GM23338 (cell line): ENCODE measurements around the gene CDH4. TPM values are rescaled to one million over a fixed set of nuclear protein-coding genes. Genes with fewer than 3 reads are reported as not detected.

Experiments used
- ATAC-seq: fragments of 200-7000 bp; cut with Tn5 transposase; 3 replicates; pipeline ENCODE4 v1.9.1; 2020
- DNase-seq: peaks from one replicate; pipeline ENCODE4 v3.0.0-alpha.2; 2015; ENCODE audit warnings: low spot score
- H2AFZ ChIP-seq: fragments of 200-600 bp; sonication (generic); 2 replicates; pipeline ENCODE4 v1.8.0; 2016; ENCODE audit warnings: antibody characterized with exemption, mild to moderate bottlenecking, moderate library complexity
- H3F3A ChIP-seq: fragments of 200-600 bp; sonication (generic); replicated peaks from 2 replicates; pipeline ENCODE4 v1.8.0; 2017; ENCODE audit warnings: antibody characterized with exemption, mixed run types, low read depth
- H3K27ac ChIP-seq: fragments of 200-600 bp; sonication (generic); 2 replicates; pipeline ENCODE4 v1.6.1; 2016; ENCODE audit warnings: low read depth
- H3K27me3 ChIP-seq: fragments of 200-600 bp; sonication (generic); 2 replicates; pipeline ENCODE4 v1.8.0; 2016; ENCODE audit warnings: mild to moderate bottlenecking, mixed run types, moderate library complexity; ENCODE audit not compliant: insufficient read depth
- H3K36me3 ChIP-seq: fragments of 200-600 bp; sonication (generic); 2 replicates; pipeline ENCODE4 v1.8.0; 2016; ENCODE audit warnings: mild to moderate bottlenecking; ENCODE audit not compliant: insufficient read depth
- H3K4me1 ChIP-seq: fragments of 200-600 bp; sonication (generic); 2 replicates; pipeline ENCODE4 v1.8.0; 2016; ENCODE audit warnings: mild to moderate bottlenecking, moderate library complexity; ENCODE audit not compliant: insufficient read depth
- H3K4me2 ChIP-seq: fragments of 200-600 bp; sonication (generic); 2 replicates; pipeline ENCODE4 v1.7.1; 2017; ENCODE audit warnings: mixed run types
- H3K4me3 ChIP-seq: fragments of 200-600 bp; sonication (generic); 2 replicates; pipeline ENCODE4 v1.6.1; 2016; ENCODE audit warnings: mixed run types
- H3K79me2 ChIP-seq: fragments of 200-600 bp; sonication (generic); replicated peaks from 2 replicates; pipeline ENCODE4 v1.8.0; 2017; ENCODE audit warnings: mild to moderate bottlenecking; ENCODE audit not compliant: insufficient read depth
- H3K9me2 ChIP-seq: fragments of 200-600 bp; sonication (generic); 2 replicates; pipeline ENCODE4 v1.8.0; 2017; ENCODE audit not compliant: insufficient read depth
- H4K20me1 ChIP-seq: fragments of 200-600 bp; sonication (generic); replicated peaks from 2 replicates; pipeline ENCODE4 v1.8.0; 2017; ENCODE audit warnings: mild to moderate bottlenecking; ENCODE audit not compliant: insufficient read depth
- H3K27ac Mint-ChIP-seq: 2 replicates; pipeline ENCODE4 v1.8.0; 2020; ENCODE audit warnings: inconsistent platforms, mild to moderate bottlenecking, moderate library complexity, mixed read lengths
- H3K27me3 Mint-ChIP-seq: 3 replicates; pipeline ENCODE4 v1.8.0; 2022; ENCODE audit warnings: low read depth, mild to moderate bottlenecking, moderate library complexity, mixed read lengths, inconsistent platforms; ENCODE audit not compliant: insufficient read depth, poor library complexity
- H3K36me3 Mint-ChIP-seq: 3 replicates; pipeline ENCODE4 v1.8.0; 2021; ENCODE audit warnings: low read depth, mild to moderate bottlenecking, inconsistent platforms, moderate library complexity, mixed read lengths
- H3K4me1 Mint-ChIP-seq: 3 replicates; pipeline ENCODE4 v1.8.0; 2020; ENCODE audit warnings: mild to moderate bottlenecking, inconsistent platforms, mixed read lengths
- H3K4me3 Mint-ChIP-seq: 3 replicates; pipeline ENCODE4 v1.8.0; 2021; ENCODE audit warnings: moderate library complexity, mild to moderate bottlenecking, inconsistent platforms, mixed read lengths
- H3K9me3 Mint-ChIP-seq: 3 replicates; pipeline ENCODE4 v1.8.0; 2020; ENCODE audit warnings: moderate library complexity, mild to moderate bottlenecking, inconsistent platforms, mixed read lengths
- CREB1 ChIP-seq: fragments of 250-450 bp; sonication (Bioruptor Pico); IDR thresholded peaks from 2 replicates; pipeline ENCODE4 v1.5.0; 2020; ENCODE audit warnings: low read depth, mild to moderate bottlenecking, moderate library complexity
- EZH2 ChIP-seq: fragments of 200-600 bp; sonication (generic); IDR thresholded peaks from one replicate; pipeline ENCODE4 v1.8.0; 2017; ENCODE audit warnings: antibody characterized with exemption, mild to moderate bottlenecking, low read depth; ENCODE audit not compliant: unreplicated experiment
- EZH2phosphoT487 ChIP-seq: fragments of 200-600 bp; sonication (generic); IDR thresholded peaks from one replicate; pipeline ENCODE4 v1.8.1; 2018; ENCODE audit warnings: antibody characterized with exemption; ENCODE audit not compliant: unreplicated experiment
- JUNB ChIP-seq: IDR thresholded peaks from one replicate; pipeline ENCODE4 v1.6.1; 2016; ENCODE audit warnings: antibody characterized with exemption; ENCODE audit not compliant: unreplicated experiment
- NANOG ChIP-seq: IDR thresholded peaks from 2 replicates; pipeline ENCODE4 v1.6.1; 2016; ENCODE audit warnings: antibody characterized with exemption, borderline replicate concordance
- POLR2AphosphoS5 ChIP-seq: IDR thresholded peaks from 2 replicates; pipeline ENCODE4 v1.6.1; 2016; ENCODE audit warnings: antibody characterized with exemption, low read depth
- STAT1 ChIP-seq: IDR thresholded peaks from one replicate; pipeline ENCODE4 v1.6.1; 2016; ENCODE audit warnings: antibody characterized with exemption; ENCODE audit not compliant: unreplicated experiment
- ZNF114 ChIP-seq: fragments of 250-450 bp; sonication (Bioruptor Pico); IDR thresholded peaks from 2 replicates; pipeline ENCODE4 v1.5.0; 2020; ENCODE audit warnings: mild to moderate bottlenecking, moderate library complexity
- ZNF331 ChIP-seq: fragments of 250-450 bp; sonication (Bioruptor Pico); IDR thresholded peaks from 2 replicates; pipeline ENCODE4 v1.5.0; 2020; ENCODE audit warnings: low read depth, mild to moderate bottlenecking, moderate library complexity
- polyA plus RNA-seq: library from polyadenylated mRNA; unstranded; fragments of >200 nt; fragmentation: Nextera tagmentation; extraction: Ambion mirVana; gene quantifications from 2 replicates; pipeline ENCODE4 v1.2.1, GENCODE V29; 2016
- total RNA-seq: library from RNA; depleted of rRNA; stranded (reverse); fragments of >200 nt; shearing (Covaris generic); gene quantifications from 2 replicates; pipeline ENCODE4 v1.2.3, GENCODE V29; 2014
- TF ChIP-seq, protein P1 (sequence below): IDR thresholded peaks from one replicate; pipeline ENCODE4 v1.6.1; 2018; ENCODE audit warnings: antibody characterized with exemption; ENCODE audit not compliant: unreplicated experiment
- TF ChIP-seq, protein P2 (sequence below): fragments of 250-450 bp; sonication (Bioruptor Pico); IDR thresholded peaks from 2 replicates; pipeline ENCODE4 v1.5.0; 2020; ENCODE audit warnings: mild to moderate bottlenecking, moderate library complexity
- TF ChIP-seq, protein P3 (sequence below): IDR thresholded peaks from 2 replicates; pipeline ENCODE4 v1.6.1; 2016; ENCODE audit warnings: antibody characterized with exemption
- TF ChIP-seq, protein P4 (sequence below), 2 experiments: fragments of 200-600 bp in 1 of 2; sonication (generic) in 1 of 2; conservative IDR thresholded peaks; 2 replicates each; pipeline versions ENCODE4 v1.5.1 to v1.6.1; 2016 to 2017; ENCODE audit warnings: antibody characterized with exemption in 2 of 2, low read depth in 2 of 2, mild to moderate bottlenecking in 2 of 2, moderate library complexity in 1 of 2

The CDH4 gene
- total and polyA plus RNA-seq, 2 experiments from 2014 or later: 1.2 to 4.2 TPM

- Mint-ChIP-seq H3K27me3 (peaks cover 18% of the 10 kb centered on the region), H3K27ac (no peak overlapping the region), H3K9me3 (no peaks in the 10 kb centered on the region; the same call in 2 of the 3 replicates), H3K4me3 (no peak overlapping the region), H3K36me3 (peaks cover 2% of the 10 kb centered on the region; the same call in 1 of the 3 replicates), H3K4me1 (peaks cover 32% of the 10 kb centered on the region)
- no peaks in the 10 kb centered on the region; the same call in 1 of the 2 replicates for H4K20me1 ChIP-seq
- ATAC-seq (no peak), DNase-seq (no peak)
- no peak overlapping the region for H2AFZ ChIP-seq
- TF ChIP-seq POLR2AphosphoS5 (no peak), EZH2 (no peak), NANOG (no peak), ZNF114 (no peak), STAT1 (no peak), JUNB (no peak), EZH2phosphoT487 (no peak), CREB1 (CRISPR knock-in tag) (no peak), ZNF331 (CRISPR knock-in tag) (no peak)
- TF ChIP-seq, protein P1, sequence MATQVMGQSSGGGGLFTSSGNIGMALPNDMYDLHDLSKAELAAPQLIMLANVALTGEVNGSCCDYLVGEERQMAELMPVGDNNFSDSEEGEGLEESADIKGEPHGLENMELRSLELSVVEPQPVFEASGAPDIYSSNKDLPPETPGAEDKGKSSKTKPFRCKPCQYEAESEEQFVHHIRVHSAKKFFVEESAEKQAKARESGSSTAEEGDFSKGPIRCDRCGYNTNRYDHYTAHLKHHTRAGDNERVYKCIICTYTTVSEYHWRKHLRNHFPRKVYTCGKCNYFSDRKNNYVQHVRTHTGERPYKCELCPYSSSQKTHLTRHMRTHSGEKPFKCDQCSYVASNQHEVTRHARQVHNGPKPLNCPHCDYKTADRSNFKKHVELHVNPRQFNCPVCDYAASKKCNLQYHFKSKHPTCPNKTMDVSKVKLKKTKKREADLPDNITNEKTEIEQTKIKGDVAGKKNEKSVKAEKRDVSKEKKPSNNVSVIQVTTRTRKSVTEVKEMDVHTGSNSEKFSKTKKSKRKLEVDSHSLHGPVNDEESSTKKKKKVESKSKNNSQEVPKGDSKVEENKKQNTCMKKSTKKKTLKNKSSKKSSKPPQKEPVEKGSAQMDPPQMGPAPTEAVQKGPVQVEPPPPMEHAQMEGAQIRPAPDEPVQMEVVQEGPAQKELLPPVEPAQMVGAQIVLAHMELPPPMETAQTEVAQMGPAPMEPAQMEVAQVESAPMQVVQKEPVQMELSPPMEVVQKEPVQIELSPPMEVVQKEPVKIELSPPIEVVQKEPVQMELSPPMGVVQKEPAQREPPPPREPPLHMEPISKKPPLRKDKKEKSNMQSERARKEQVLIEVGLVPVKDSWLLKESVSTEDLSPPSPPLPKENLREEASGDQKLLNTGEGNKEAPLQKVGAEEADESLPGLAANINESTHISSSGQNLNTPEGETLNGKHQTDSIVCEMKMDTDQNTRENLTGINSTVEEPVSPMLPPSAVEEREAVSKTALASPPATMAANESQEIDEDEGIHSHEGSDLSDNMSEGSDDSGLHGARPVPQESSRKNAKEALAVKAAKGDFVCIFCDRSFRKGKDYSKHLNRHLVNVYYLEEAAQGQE: no peak
- TF ChIP-seq, protein P2, sequence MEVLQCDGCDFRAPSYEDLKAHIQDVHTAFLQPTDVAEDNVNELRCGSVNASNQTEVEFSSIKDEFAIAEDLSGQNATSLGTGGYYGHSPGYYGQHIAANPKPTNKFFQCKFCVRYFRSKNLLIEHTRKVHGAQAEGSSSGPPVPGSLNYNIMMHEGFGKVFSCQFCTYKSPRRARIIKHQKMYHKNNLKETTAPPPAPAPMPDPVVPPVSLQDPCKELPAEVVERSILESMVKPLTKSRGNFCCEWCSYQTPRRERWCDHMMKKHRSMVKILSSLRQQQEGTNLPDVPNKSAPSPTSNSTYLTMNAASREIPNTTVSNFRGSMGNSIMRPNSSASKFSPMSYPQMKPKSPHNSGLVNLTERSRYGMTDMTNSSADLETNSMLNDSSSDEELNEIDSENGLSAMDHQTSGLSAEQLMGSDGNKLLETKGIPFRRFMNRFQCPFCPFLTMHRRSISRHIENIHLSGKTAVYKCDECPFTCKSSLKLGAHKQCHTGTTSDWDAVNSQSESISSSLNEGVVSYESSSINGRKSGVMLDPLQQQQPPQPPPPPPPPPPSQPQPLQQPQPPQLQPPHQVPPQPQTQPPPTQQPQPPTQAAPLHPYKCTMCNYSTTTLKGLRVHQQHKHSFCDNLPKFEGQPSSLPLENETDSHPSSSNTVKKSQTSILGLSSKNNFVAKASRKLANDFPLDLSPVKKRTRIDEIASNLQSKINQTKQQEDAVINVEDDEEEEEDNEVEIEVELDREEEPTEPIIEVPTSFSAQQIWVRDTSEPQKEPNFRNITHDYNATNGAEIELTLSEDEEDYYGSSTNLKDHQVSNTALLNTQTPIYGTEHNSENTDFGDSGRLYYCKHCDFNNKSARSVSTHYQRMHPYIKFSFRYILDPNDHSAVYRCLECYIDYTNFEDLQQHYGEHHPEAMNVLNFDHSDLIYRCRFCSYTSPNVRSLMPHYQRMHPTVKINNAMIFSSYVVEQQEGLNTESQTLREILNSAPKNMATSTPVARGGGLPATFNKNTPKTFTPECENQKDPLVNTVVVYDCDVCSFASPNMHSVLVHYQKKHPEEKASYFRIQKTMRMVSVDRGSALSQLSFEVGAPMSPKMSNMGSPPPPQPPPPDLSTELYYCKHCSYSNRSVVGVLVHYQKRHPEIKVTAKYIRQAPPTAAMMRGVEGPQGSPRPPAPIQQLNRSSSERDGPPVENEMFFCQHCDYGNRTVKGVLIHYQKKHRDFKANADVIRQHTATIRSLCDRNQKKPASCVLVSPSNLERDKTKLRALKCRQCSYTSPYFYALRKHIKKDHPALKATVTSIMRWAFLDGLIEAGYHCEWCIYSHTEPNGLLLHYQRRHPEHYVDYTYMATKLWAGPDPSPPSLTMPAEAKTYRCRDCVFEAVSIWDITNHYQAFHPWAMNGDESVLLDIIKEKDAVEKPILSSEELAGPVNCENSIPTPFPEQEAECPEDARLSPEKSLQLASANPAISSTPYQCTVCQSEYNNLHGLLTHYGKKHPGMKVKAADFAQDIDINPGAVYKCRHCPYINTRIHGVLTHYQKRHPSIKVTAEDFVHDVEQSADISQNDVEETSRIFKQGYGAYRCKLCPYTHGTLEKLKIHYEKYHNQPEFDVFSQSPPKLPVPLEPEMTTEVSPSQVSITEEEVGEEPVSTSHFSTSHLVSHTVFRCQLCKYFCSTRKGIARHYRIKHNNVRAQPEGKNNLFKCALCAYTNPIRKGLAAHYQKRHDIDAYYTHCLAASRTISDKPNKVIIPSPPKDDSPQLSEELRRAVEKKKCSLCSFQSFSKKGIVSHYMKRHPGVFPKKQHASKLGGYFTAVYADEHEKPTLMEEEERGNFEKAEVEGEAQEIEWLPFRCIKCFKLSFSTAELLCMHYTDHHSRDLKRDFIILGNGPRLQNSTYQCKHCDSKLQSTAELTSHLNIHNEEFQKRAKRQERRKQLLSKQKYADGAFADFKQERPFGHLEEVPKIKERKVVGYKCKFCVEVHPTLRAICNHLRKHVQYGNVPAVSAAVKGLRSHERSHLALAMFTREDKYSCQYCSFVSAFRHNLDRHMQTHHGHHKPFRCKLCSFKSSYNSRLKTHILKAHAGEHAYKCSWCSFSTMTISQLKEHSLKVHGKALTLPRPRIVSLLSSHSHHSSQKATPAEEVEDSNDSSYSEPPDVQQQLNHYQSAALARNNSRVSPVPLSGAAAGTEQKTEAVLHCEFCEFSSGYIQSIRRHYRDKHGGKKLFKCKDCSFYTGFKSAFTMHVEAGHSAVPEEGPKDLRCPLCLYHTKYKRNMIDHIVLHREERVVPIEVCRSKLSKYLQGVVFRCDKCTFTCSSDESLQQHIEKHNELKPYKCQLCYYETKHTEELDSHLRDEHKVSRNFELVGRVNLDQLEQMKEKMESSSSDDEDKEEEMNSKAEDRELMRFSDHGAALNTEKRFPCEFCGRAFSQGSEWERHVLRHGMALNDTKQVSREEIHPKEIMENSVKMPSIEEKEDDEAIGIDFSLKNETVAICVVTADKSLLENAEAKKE (CRISPR knock-in tag): no peak
- TF ChIP-seq, protein P3, sequence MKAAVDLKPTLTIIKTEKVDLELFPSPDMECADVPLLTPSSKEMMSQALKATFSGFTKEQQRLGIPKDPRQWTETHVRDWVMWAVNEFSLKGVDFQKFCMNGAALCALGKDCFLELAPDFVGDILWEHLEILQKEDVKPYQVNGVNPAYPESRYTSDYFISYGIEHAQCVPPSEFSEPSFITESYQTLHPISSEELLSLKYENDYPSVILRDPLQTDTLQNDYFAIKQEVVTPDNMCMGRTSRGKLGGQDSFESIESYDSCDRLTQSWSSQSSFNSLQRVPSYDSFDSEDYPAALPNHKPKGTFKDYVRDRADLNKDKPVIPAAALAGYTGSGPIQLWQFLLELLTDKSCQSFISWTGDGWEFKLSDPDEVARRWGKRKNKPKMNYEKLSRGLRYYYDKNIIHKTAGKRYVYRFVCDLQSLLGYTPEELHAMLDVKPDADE: no peak
- TF ChIP-seq, protein P4, sequence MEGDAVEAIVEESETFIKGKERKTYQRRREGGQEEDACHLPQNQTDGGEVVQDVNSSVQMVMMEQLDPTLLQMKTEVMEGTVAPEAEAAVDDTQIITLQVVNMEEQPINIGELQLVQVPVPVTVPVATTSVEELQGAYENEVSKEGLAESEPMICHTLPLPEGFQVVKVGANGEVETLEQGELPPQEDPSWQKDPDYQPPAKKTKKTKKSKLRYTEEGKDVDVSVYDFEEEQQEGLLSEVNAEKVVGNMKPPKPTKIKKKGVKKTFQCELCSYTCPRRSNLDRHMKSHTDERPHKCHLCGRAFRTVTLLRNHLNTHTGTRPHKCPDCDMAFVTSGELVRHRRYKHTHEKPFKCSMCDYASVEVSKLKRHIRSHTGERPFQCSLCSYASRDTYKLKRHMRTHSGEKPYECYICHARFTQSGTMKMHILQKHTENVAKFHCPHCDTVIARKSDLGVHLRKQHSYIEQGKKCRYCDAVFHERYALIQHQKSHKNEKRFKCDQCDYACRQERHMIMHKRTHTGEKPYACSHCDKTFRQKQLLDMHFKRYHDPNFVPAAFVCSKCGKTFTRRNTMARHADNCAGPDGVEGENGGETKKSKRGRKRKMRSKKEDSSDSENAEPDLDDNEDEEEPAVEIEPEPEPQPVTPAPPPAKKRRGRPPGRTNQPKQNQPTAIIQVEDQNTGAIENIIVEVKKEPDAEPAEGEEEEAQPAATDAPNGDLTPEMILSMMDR (conservative IDR thresholded peaks at IDR 0.05; ENCODE audit: low read depth in 2 of 2): no peak
- no peaks in the 10 kb centered on the region for H3K9me2 ChIP-seq
- H3K79me2 ChIP-seq: no peaks in the 10 kb centered on the region
- H3K4me1 ChIP-seq: peaks cover 10% of the 10 kb centered on the region; the same call in 1 of the 2 replicates
- no peak overlapping the region for H3K4me3 ChIP-seq
- H3K27me3 ChIP-seq: no peaks in the 10 kb centered on the region
- H3K27ac ChIP-seq: no peak overlapping the region
- no peaks in the 10 kb centered on the region for H3K36me3 ChIP-seq
- H3F3A ChIP-seq: no peaks in the 10 kb centered on the region
- no peak overlapping the region for H3K4me2 ChIP-seq
Observed at GRCh38 chr20:61391185-61391584, 139.1 kb downstream of the CDH4 start.
